Esophagus muscularis mucosa (tissue), 4 donors: Measurements from ENCODE around the gene C1orf105. TPM values are rescaled to one million over a fixed set of nuclear protein-coding genes. Genes with fewer than 3 reads are reported as not detected.

Experiments used
- DNase-seq: peaks from one replicate; pipeline ENCODE4 v3.0.0-alpha.2; 2017; ENCODE audit errors: extremely low spot score
- H3K27ac ChIP-seq, 4 donors: fragments of 200-600 bp; sonication (generic); replicated peaks in 1 of 4; 1 replicate in 3 of 4; 2 replicates in 1 of 4; pipeline ENCODE4 v1.5.1; 2016 to 2019; ENCODE audit warnings: mild to moderate bottlenecking in 1 of 4
- H3K27me3 ChIP-seq, 4 donors: fragments of 200-600 bp; sonication (generic); one replicate each; pipeline versions ENCODE4 v1.5.1 to v1.6.0; 2016 to 2019
- H3K36me3 ChIP-seq, 4 donors: fragments of 200-600 bp; sonication (generic); one replicate each; pipeline ENCODE4 v1.5.1; 2016 to 2019
- H3K4me1 ChIP-seq, 4 donors: fragments of 200-600 bp; sonication (generic); one replicate each; pipeline ENCODE4 v1.5.1; 2016 to 2019
- H3K4me3 ChIP-seq, 4 donors: fragments of 200-600 bp; sonication (generic); 1 replicate in 2 of 4; 2 replicates in 2 of 4; pipeline ENCODE4 v1.5.1; 2016 to 2019; ENCODE audit warnings: mild to moderate bottlenecking in 4 of 4, moderate library complexity in 1 of 4
- H3K9me3 ChIP-seq, 4 donors: fragments of 200-600 bp; sonication (generic); 1 replicate in 3 of 4; 2 replicates in 1 of 4; pipeline ENCODE4 v1.5.1; 2016 to 2019
- EP300 ChIP-seq: sonication (generic); formaldehyde crosslinking; IDR thresholded peaks from one replicate; pipeline ENCODE4 v1.6.1; 2017; ENCODE audit warnings: antibody characterized with exemption
- POLR2A ChIP-seq: fragments of 450-650 bp; IDR thresholded peaks from one replicate; pipeline ENCODE4 v1.6.1; 2017; ENCODE audit warnings: antibody characterized with exemption, moderate library complexity, mild to moderate bottlenecking, low read depth
- POLR2AphosphoS5 ChIP-seq, 2 donors: sonication (generic); formaldehyde crosslinking; IDR thresholded peaks; one replicate each; pipeline ENCODE4 v1.6.1; 2017; ENCODE audit warnings: antibody characterized with exemption in 2 of 2
- WGBS: methylation state at CpG from one replicate; pipeline ENCODE4 v1.1.5; 2018; 5-methylcytosine and 5-hydroxymethylcytosine counted together
- intact Hi-C: fragments of 100-400 bp; cut with DNase I; formaldehyde crosslinking; loops from one replicate; pipeline ENCODE4 v1.15.1; 2023
- total RNA-seq, 4 donors: library from RNA; depleted of rRNA; stranded (reverse); fragments of >200 nt; gene quantifications; one replicate each; pipeline versions ENCODE4 v1.1.0 to v1.2.1, GENCODE V29; 2016
- TF ChIP-seq, protein P1 (sequence below), 3 experiments: fragments of 200-600 bp in 2 of 3; fragments of 450-650 bp in 1 of 3; sonication (generic) in 2 of 3; IDR thresholded peaks; one replicate each; pipeline ENCODE4 v1.5.1; 2017 to 2019; ENCODE audit warnings: antibody characterized with exemption in 3 of 3, mild to moderate bottlenecking in 2 of 3, moderate library complexity in 1 of 3

The C1orf105 gene
- total RNA-seq, 4 donors from 2014 or later = not detected

DNA sequence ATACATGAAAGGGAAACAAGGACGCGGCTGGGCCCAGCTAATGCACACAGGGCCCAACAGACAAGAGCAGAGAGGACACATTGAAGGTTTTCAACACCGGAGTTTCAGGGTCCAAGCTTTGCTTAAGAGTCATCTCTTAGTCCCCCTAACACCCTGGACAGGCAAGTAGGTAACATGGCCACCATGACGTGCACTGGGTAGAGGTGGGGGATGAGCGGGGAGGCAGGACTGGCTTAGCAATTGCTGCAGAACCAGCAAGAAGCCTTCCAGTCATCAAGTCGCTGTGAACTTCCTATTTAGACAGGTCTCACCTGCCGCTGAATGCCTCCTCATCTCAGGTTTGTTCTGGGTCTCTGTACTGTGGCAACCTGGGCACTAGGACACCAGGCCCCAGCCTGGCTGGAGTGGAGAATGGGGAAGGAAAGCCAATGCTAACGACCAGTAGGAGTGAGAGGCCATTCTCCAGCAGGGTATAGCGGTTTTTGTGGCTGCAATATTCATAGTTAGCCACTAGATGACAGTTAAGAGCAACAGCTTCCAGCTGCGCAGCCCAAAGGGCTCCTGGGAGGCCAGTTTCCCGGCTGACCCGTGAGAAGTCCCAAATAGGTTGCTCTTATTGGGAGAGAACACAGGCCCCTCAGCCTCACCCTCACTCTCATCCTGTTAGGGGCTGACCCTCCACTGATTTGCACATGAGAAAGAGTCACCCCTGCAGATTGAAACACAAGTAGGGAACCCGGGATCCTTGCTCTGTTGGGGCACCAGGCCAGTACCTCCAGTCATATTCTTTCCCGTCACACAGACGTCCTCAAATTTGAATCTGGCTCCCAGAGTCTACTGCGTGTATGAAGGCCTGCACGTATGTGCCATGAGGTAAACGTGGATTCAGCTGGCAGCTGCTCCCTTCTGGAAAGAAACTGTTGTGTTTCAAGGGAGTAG lies 29.4 kb downstream of the C1orf105 start:
- TF ChIP-seq POLR2A (no peak), POLR2AphosphoS5 (IDR thresholded peaks at IDR 0.05) (peak in 1 of 2 donors; percentile 11), EP300 (no peak)
- TF ChIP-seq, protein P1, sequence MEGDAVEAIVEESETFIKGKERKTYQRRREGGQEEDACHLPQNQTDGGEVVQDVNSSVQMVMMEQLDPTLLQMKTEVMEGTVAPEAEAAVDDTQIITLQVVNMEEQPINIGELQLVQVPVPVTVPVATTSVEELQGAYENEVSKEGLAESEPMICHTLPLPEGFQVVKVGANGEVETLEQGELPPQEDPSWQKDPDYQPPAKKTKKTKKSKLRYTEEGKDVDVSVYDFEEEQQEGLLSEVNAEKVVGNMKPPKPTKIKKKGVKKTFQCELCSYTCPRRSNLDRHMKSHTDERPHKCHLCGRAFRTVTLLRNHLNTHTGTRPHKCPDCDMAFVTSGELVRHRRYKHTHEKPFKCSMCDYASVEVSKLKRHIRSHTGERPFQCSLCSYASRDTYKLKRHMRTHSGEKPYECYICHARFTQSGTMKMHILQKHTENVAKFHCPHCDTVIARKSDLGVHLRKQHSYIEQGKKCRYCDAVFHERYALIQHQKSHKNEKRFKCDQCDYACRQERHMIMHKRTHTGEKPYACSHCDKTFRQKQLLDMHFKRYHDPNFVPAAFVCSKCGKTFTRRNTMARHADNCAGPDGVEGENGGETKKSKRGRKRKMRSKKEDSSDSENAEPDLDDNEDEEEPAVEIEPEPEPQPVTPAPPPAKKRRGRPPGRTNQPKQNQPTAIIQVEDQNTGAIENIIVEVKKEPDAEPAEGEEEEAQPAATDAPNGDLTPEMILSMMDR (IDR thresholded peaks at IDR 0.05) = peak; percentile 84 to 97 (median 88)
- intact Hi-C loops = loop anchor here (10.0 kb wide), 1 partner anchor 255 kb away; no protein-coding TSS in a partner anchor
- Histone ChIP-seq H3K9me3 (no peaks in the 10 kb centered on the region), H3K36me3 (no peaks in the 10 kb centered on the region), H3K27me3 (no peaks in the 10 kb centered on the region), H3K4me3 (peak overlapping the region in 3 of 4 donors; percentile 11 to 26 (median 19)), H3K4me1 (peaks cover 0 to 10% (median 8%) of the 10 kb centered on the region in 4 donors), H3K27ac (no peak overlapping the region)
- DNase-seq = no peak
- WGBS = 52% methylated on average over 15 of the region's 18 CpGs

DNA sequence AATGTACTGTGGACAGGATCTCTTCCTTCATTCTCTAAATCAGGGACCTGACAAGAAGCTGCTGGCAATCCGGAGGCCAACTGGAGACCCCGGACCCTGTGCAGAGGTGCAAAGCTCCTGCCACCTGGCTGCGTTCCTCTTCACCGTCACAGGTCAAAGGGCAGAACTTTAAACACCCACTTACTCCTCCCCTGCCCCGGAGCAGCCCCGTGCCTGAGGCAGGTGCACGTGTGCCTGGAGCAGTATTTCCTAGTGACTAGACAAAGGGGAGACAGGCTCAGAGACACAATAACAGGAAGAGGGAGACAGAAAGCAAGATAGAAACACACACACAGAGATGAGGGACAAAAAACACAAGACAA lies 30.0 kb downstream of the C1orf105 start:
- Histone ChIP-seq H3K4me3 (peak overlapping the region in 2 of 4 donors; percentile 11 to 26), H3K27me3 (no peaks in the 10 kb centered on the region), H3K36me3 (no peaks in the 10 kb centered on the region), H3K9me3 (no peaks in the 10 kb centered on the region), H3K4me1 (peaks cover 0 to 10% (median 8%) of the 10 kb centered on the region in 4 donors), H3K27ac (no peak overlapping the region)
- DNase-seq = no peak
- WGBS = 63% methylated on average over 7 of the region's 7 CpGs
- intact Hi-C loops = loop anchor here (10.0 kb wide), 1 partner anchor 254 kb away; no protein-coding TSS in a partner anchor
- TF ChIP-seq EP300 (no peak), POLR2AphosphoS5 (IDR thresholded peaks at IDR 0.05) (no peak), POLR2A (no peak)
- TF ChIP-seq, protein P1 (IDR thresholded peaks at IDR 0.05) = no peak

DNA sequence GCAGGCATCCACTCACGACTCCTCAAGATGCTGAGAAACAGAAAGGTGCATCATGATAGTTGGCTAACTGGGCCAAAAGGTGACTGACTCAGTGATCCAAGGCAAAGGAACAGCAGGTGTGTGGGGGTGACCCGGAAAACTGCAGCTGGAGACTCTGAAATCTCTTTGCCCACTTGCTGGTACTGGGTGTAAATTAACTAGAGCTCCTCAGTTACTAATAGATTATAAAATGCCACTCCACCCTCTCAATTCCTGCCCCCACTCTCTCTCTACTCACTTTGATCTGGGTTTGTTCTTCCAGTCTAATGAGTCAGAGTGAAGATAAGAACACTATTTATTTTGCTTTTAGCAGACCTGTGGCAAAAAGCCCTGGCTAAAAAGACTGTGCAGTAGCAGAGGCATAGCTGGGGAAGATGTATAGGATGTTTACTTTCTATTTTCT lies 30.5 kb downstream of the C1orf105 start:
- intact Hi-C loops = loop anchor here (10.0 kb wide), 1 partner anchor 254 kb away; no protein-coding TSS in a partner anchor
- H3K36me3 ChIP-seq = no peaks in the 10 kb centered on the region

DNA sequence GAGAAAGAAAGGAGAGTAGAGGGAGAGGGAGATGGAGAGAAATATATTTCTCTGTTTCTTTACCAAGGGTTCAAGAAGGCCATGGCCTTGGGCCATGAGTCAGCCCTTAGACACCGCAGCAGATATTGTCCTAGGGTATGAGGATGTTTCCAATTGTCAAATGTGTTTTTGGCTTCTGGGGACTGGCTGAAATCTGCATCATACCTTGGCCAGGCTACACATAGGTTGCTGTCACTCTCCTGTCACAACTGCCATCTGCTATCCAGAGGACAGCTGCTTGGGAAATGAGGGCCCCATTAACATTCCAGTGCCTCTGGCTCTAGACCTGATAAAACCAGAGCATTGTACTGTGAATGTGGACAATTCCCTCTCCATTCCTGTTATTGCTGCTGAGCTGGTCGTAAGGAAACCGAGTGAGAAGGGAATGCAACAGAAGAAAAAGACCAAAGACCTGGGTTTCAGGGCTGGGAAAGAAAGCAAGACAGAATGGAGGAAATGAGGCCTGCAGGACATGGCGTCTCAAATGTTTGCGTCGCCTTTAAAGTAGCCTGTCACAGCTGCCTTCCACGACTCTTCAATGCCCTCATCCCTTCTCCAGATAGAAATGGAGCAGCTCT lies 32.2 kb downstream of the C1orf105 start:
- no peak for DNase-seq
- Histone ChIP-seq H3K4me3 (no peak overlapping the region), H3K9me3 (no peaks in the 10 kb centered on the region), H3K27me3 (no peaks in the 10 kb centered on the region), H3K27ac (no peak overlapping the region), H3K36me3 (no peaks in the 10 kb centered on the region), H3K4me1 (peaks cover 0 to 10% (median 8%) of the 10 kb centered on the region in 4 donors)
- intact Hi-C loops = loop anchor here (10.0 kb wide), 1 partner anchor 252 kb away; no protein-coding TSS in a partner anchor
- TF ChIP-seq EP300 = no peak
- TF ChIP-seq POLR2AphosphoS5 (IDR thresholded peaks at IDR 0.05) = no peak
- no peak for TF ChIP-seq POLR2A
- TF ChIP-seq, protein P1 (IDR thresholded peaks at IDR 0.05) = no peak
- WGBS = 89% methylated on average over 7 of the region's 7 CpGs

More for the DNA sequence above, 30.5 kb downstream of the C1orf105 start:
- Histone ChIP-seq H3K9me3 (no peaks in the 10 kb centered on the region), H3K4me1 (peaks cover 0 to 10% (median 8%) of the 10 kb centered on the region in 4 donors), H3K27ac (no peak overlapping the region), H3K4me3 (no peak overlapping the region), H3K27me3 (no peaks in the 10 kb centered on the region)
- WGBS = 81% methylated on average over 2 of the region's 2 CpGs
- DNase-seq = no peak
- TF ChIP-seq EP300 = no peak
- TF ChIP-seq, protein P1 (IDR thresholded peaks at IDR 0.05) = no peak
- TF ChIP-seq POLR2A = no peak
- no peak for TF ChIP-seq POLR2AphosphoS5 (IDR thresholded peaks at IDR 0.05)
